Medulla oblongata (tissue), 1 donor: ENCODE results near the gene GALNTL6.

Source experiments
- DNase-seq: peaks from one replicate; pipeline ENCODE4 v3.0.0-alpha.2; 2015; ENCODE audit errors: extremely low spot score

Gene GALNTL6

DNA sequence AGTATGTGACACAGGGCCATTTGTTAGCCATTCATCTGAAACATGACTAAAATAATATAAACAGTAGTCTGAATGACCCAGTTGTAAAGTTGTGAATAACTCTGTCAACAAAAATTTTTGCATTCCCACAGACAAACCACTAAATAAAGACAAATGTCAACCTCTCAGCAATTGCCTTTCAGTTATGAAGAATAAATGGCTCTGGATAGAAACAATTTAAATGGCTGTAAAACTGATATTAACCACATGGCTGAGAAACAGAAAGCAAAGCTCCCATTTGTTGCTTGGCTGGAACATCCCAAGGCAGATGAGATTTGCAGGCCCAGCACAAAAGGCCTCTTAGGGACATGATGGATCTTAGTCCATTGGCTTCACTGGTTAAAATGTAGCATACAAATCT, 296.3 kb downstream of the GALNTL6 start:
- no peak for DNase-seq

DNA sequence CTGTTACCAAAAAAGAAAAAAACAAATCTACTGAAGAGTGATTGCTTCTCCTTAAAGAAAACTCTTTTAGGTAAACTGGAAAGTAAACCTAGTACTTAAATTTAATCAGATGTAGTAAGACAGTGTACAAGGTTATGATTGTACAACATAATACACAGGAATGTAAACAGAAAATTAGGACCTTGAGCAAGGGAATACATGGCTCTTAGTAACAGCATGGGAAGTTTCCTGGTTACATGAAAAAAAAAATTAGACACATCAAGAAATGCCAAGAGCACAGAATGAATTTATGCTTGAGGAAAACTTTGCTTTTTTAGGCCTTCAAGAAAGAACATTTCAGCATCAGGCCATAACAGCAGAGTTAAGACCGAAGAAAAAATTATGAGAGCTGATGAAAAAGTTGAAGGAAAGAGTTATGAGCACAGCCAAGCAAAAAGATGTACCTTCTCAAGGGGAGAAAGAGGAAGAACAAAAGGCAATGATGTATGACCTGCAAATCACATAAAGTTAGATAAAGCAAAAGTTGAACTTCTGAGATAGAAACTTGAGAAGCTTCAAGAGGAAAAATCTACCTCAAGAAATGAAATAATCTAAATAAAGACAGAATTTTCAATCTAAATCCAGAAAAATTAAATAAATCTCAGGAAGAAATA, 311.6 kb downstream of the GALNTL6 start:
- no peak for DNase-seq

DNA sequence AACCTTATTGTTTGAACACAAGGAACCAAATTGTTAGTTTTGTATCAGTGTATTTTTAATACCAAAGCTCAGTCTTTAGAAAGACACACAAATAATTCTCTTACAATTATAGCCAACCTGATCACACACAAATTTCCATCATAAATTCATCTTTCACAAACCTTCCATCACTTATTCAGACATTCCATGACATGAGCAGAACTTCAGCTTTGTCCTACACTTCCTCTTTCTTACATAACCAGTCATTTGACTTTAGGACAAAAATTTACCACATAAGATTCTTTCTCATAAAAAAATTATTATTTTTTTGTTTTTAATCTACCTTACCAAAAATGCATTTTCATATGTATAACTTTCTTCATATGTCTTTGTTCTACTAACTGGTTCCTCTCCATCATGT, 312.2 kb downstream of the GALNTL6 start:
- no peak for DNase-seq

DNA sequence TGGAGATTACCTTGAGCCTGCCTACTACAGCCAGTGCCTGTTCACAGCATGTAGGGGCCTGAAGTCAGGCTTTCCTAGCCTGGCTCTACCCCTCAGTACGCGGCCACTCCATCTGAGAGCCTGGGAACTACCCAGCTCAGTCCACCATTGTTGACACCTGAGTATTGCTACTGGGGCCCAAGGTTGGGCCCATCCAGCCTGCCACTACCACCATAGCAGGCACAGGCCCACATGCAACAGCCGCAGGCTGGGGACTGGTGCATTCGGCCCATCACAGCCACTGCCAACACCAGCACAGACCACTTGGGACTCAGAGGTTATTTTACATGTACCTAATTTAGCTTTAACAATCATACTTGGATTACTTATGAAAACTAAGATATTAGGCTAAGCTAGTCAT, 314.0 kb downstream of the GALNTL6 start:
- no peak for DNase-seq

DNA sequence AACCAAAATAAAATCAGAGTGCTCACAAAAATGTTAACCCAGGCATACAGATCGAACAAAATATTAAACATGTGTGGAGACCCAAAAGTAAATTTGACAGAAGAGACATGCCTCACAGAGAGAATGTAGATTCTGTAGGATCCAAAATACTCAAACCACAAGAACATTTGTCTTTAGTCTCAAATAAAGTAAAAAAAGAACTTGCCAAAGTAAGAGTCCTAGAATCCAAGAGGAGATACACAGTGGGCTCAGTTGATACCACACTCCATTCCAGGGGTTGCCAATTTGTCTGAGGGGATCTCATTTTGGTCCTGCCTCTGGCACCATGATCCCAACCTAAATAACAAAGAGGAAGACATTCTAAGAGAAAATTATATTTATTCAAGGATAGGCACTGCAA, 316.4 kb downstream of the GALNTL6 start:
- DNase-seq = no peak

DNA sequence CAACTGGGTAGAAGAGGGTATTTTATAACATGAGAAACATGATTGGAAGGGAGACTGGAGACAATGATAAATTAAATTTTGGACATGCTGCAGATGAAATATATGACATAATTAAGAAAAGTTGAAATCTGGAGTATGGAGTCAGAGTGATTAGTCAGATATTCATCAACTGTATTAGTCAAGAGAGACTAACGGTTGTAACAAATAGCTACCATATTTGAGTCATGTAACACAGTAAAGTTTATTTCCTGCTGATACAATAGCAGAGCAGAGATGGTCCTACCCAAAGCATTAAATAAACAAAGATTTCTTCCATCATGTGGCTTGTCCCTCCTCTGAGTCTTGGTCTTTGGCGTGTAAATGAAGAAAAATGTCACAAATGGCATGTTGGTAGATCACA, 321.3 kb downstream of the GALNTL6 start:
- DNase-seq = no peak

DNA sequence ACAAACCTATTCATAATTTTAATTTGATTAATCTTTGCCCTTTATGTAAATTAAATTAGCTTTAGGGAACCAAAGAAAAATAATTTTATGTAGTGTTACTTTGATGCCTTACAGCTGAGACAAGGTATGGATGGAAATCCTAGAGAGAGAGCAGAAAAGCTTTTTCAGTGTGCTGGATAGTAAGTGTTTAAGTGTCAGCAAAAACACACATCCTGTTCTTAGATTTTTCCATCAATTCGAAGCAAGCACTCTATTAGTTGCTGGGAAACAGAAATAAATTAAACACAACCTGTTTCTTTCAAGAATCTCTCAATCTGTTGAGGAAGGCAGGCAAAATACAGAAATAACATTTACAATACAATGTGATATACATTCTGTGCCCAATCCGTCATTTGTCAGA, 327.8 kb downstream of the GALNTL6 start:
- DNase-seq = no peak

DNA sequence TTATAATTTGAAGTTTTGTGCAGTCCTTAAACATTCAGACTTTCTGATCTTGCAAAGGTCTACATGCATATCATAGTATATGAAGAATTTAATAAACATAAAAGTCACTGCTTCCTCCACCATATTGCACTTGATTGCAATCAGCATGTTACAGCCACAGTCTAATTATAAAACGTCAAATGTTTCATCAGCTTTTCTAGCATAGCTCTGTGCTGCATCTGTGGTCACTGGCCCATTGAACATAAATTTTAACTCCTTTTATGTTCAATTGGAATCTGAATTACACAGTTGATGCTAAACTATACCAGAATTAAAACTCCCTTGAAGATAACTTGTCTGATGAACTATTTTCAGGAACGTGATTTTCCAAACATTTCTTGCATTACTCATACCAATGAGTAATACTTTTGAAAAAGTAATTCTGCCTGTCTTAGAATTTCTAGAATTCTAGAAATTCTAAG, 329.1 kb downstream of the GALNTL6 start:
- no peak for DNase-seq

DNA sequence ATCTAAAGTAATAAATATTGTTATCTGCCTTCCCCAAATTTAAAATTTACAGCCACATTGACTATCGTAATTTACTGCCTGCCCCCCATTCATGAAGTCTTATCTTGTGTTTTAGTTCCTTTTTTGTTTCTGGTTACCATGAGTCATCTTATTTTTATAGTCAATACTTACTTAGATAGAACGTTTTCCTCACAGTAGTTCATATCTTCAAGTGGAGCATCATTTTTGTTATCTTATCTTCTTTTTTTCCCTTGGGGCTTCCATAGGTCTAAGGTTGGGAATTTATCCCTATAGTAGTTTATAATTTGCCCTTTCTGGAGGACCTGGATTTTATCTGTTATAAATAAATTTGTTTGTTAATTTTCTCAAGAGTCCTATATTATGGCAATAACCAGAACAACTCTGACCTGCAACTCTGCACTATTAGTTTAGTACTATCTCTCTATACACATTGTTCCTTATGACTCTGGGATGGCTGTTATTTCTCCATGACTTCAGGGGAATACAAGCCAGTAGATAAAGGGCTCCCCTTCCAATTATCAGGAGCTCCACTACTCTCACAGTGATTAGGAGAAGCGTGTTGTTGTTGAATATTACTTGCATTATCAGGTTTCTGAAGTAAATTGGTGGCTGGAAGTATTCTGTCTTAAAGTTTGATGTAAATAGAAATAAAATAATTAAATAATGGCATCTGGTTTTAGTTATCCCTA, 330.6 kb downstream of the GALNTL6 start:
- DNase-seq = no peak

DNA sequence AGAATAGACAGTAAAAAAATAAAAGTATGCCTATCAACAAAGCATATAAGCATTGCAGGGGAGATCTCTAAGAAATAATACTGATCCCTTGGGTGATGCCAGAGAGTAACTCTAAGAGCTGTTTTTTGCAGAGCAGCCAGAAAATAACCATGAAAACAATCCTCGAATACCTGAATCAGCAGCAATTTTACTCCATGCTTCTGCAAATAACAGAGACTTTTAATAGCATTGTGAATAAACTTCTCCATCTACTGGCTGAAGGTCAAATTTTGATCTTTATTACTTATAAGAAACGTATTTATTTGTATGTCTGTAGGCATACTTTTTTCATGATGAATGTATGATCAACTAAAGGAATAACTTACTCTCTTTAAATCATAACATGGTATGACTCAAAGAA, 334.5 kb downstream of the GALNTL6 start:
- no peak for DNase-seq

DNA sequence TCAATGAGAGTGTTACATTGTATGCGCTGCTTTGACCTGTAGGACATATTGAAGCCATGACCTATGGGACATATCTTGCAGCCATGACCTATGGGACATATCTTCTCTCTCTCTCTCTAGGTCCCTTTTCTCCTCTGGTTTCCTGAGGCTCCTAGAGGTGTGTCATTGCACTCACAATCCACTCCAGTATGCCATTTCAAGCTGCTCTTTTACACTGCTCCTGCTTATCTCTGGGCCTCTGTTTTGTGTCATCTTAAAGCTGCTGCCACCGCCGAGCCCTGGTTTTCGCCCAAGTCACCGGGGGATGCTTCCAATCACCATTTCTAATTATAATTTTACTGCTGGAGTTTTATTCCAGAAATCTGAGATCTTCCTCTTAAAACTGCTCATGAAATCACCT, 336.1 kb downstream of the GALNTL6 start:
- no peak for DNase-seq

DNA sequence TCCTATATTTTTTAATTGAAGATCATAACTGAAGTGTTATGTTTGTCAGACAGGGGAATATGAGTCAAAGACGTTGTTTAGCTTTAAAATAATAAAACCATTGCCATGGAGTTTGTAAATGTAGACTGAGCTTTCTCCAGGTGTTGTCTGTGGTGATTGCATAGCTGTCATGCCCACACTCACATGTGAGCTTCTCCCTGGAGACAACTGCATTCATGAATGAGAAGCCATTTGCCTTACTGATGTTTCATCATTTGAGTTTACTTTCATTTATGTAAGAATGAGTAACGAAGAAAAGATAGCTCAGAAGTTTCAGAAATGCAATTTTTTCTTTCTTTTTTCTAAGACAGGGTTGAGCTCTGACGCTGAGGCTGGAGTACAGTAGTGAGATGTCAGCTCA, 339.1 kb downstream of the GALNTL6 start:
- no peak for DNase-seq

DNA sequence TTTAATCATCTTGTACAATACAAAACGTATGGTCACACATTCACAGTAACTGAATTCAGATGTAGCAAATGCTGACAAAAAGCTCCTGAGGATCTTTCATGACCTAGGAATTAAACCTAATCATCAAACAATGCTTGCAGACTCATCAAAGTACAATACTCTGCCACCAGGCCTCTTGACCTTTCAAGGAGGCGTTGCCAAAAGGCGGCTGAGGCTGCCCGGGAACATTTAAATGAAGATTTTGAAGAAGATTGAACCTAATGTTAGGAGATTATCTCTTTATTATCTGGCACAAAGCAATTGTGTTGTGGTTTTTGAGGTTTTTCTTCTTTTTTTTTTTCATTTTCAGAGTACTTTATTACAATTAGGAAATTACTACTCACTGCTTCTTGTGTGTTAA, 340.5 kb downstream of the GALNTL6 start:
- no peak for DNase-seq

DNA sequence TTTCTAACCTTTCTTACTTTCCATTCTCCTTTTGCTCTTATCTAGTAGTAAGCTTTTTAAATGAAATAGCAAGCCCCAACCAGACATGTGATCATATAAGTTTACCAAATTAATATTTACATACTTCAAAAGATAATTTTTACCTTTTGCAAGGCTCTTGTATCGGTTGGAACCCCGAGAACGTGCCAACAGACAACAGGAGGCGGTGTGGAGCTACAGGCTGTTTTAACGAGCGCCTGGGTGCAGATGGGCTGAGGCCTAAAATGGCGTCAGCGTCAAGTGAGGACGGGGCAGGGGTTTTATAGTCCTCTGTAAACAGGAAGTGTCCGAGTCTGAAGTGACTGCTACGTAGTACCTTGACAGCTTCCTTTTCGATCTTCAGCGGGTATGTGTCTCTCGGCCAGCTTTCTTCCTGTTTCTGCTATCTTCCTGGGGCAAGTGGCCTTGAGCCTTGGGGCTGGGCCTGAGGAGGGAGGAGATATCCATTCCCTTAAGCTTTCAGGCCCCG, 342.7 kb downstream of the GALNTL6 start:
- no peak for DNase-seq

DNA sequence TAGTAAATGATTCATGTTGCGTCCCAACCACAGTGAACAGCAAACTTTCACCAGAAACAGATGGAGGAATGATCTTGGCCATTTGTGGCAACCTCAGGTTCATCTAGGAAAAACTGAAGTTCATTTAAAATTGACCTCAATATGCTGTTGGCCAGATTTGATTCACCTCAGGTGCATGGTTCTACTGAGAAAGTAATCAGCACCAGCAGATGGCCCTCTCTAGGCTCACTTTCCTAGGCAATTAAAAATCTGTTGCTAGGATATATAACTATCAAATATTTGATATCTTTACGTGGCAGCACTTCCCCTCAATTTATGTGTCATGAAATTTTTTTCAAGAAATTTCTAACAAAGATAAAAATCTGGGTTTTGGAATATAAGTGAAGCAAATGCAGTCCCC, 344.7 kb downstream of the GALNTL6 start:
- no peak for DNase-seq

DNA sequence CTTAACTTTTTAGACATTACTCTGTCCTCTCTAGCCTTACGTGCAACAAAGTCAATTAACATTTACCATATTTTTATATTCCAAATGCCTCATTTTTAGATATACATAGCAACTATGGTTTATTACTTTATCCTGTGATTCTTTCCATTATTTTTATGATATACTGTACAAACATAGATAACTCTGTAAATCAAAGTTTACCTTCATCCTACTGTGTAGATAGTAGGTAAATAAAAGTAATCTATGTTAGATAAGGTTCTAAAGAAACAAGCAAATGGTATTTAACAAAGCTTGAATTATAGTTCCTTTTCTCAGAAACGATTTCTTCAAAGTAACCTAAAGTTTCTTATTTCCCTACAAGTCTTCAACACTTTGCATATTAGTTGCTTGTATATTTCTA, 350.0 kb downstream of the GALNTL6 start:
- no peak for DNase-seq

DNA sequence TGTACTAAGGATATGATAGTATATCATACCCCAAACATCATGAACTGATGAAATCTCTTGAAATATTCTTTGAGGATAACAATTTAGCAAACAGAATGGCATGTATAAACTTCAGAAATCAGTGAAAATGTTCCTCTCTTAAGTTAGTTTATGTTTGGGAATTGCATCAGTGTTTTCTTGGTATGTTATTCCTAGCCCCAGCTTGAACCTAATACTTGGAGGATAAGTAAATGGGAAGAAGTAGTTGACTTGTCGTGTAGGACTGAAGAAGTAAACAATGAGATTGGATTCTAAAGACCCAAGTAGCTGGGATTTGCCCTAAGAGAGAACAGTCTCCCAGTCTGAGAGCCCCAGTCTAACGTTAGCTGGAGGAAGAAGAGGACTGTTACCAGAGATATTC, 355.7 kb downstream of the GALNTL6 start:
- no peak for DNase-seq

DNA sequence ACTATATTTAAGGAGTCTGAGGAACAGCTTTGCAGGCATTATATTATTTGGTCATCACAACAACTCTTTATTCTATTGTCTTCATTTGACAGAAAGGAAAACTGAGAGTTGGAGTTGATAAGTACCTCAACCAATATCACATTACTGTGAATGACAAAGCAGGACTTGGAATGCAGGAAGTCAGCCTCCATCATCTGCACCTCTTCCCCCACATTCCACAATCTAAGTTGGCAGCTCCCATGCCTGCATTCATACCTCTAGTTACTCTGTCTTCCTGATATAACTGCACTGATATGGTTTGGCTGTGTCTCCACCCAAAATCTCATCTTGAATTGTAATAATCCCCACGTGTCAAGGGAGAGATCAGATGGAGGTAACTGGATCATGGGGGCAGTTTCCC, 356.7 kb downstream of the GALNTL6 start:
- DNase-seq = no peak

DNA sequence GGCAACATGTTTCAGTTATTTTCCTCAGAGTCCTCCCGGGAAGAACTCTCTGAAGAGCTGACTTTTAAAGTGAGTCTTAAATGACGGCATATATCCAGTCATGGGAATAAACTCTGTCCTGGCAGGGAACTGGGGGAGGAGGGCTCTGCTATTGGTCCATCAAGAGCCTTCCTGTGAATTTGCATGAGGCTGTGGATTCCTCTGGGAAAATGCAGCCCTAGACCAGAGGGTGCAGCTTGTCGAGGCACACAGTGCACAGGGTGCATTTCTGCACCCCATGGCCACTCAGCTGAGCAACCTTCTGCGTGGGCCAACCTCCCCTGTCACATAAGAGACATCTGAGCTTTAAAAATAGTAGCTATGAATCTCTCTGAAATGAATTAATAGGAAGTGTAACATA, 360.0 kb downstream of the GALNTL6 start:
- DNase-seq = no peak

DNA sequence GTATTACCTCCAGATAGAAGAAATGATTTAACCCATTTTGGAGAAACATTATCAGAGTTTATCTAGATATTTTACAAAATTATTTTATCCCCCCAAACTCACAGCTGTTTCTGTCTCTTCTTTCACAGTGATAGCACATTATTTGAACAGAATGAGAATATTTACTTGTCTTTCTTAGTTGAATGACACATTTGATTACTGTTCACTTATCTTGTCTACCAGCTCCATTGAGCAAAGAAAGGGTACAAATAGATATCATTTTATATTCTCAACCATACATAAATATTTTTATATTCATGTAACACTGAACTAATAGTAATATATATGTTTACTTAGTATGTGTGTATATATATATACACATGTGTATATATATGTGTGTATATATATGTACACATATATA, 364.2 kb downstream of the GALNTL6 start:
- no peak for DNase-seq

DNA sequence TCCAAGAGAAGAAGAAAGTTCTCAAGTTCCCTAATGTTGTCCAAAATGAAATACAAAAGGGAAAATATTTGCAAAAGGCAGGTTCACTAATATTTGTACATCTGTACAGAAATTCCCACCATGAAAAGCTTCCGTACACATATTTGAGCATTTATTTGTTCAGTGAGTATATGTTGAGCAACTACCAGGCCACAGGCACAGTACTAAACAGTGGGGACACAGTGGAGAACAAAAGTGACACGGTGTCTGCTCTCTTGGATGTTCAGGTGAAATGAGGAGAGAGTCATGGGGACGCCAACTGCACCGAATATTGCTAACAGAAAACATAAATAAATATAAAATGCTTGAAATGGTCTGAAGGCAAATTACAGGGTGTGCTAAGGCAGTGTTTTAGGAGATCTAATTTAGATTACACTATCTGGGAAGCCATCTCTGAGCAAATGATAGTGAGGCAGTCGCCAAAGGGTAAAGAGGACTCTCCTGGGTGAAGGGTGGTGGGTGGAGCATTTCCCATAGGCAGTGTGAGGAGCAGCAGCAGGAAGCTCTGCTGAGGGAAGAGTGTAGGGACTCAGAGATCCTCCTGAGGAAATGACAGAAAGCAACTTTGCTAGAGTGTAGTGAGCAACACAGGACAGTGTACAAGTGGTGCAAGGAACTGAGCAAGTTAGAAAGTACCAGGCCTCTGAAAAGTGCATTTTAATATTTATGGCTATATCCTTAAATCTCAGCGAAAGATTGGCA, 375.2 kb downstream of the GALNTL6 start:
- DNase-seq = no peak

DNA sequence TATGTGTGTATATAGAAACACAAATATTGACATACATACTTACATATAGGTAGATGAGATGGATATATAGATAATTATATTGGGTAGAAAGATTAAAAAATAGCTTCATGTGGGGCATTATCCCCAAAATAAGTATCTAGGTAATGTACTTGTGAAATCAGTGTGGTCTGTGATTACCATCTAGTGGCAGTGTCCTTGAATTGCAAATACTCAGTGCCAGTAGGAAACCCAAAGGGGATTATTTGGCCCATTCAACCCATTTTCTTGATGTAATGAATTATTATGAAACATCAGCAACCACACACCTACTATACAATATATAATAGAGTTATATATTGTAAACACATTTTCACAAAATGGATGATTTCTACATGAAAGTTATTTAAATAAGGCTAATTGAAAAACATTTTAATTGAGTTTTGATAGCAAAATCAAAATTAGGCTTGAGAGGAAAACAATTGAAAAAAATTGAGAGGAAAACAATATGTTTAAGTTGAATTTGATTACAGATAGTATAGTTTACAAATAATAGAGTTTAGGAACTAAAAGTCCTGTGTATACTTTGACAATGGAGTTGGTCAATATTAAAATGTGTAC, 389.4 kb downstream of the GALNTL6 start:
- peak; percentile 32 for DNase-seq
